ENCODE measurements around the gene IFNA8. TPM values are rescaled to one million over a fixed set of nuclear protein-coding genes. Genes with fewer than 3 reads are reported as not detected.
A peak's percentile ranks its signal among the peaks of the same experiment; 100 is the strongest.
"Not testable (repeated sequence)": the region's sequence is repeated elsewhere in the genome, so short reads cannot be mapped to it uniquely, and the experiment has no call there.

Gene IFNA8
- total RNA-seq, 4 donors from 2014 or later: not detected

DNA sequence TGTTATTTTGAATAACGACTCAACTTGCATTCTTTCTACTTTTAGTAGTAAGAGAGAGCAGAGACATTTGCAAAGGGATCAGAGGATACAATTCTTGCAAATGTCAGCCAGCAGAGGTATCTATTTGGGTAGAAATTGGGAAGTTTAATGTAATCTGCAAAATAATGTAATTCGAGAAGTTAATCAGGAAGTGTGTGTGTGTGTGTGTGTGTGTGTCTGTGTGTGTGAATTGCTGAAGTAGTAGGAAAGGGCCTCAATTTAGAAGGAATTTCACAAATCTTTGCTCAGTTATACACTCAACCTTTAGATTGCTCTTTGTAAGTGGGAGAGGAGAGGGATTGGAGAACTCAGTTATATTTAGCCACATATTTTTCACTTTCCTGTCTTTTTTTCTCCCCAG lies 20.3 kb downstream of the IFNA8 start:
- DNase-seq (ENCODE audit: low spot score in 2 of 2): no peak
- TF ChIP-seq POLR2A (IDR thresholded peaks at IDR 0.05): no peak
- TF ChIP-seq, protein P1, sequence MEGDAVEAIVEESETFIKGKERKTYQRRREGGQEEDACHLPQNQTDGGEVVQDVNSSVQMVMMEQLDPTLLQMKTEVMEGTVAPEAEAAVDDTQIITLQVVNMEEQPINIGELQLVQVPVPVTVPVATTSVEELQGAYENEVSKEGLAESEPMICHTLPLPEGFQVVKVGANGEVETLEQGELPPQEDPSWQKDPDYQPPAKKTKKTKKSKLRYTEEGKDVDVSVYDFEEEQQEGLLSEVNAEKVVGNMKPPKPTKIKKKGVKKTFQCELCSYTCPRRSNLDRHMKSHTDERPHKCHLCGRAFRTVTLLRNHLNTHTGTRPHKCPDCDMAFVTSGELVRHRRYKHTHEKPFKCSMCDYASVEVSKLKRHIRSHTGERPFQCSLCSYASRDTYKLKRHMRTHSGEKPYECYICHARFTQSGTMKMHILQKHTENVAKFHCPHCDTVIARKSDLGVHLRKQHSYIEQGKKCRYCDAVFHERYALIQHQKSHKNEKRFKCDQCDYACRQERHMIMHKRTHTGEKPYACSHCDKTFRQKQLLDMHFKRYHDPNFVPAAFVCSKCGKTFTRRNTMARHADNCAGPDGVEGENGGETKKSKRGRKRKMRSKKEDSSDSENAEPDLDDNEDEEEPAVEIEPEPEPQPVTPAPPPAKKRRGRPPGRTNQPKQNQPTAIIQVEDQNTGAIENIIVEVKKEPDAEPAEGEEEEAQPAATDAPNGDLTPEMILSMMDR (IDR thresholded peaks at IDR 0.05): no peak
- TF ChIP-seq EP300 (IDR thresholded peaks at IDR 0.05): no peak
- 51 to 56% methylated on average over 2 of the region's 2 CpGs for WGBS, 2 donors

DNA sequence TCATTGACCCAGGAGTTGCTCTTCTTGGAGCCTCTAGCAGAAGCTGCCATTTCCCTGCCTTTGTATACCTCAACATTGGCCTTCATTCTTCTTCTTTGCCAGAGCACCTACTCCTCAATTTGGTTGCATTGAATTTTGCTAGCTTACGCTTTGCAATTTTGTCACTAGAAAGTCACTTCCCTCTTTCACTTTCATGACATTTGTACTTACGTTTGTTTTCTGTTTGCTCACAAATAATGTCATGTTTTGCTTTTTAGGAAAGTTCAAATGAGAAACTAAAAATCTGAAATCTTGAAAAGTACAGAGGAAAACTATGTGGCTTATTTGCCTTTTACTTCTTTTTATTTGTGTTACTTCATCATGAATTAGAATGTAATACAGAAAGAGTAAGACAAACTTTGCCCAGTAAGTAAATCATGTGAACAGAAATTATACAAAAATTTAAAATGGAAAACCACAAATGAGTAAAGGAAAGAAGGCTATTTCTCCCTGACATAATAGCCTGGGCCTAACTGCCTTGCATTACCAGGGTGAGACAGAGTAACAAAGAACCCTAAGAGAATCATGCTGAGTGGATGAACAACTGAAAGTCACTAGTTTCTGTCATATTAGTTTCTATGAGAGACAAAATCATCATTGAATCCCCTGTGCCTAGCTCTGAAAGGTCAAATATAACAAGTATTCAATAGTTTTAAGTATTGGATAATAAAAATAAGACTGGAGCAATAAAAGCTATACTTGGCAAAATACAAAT lies 23.9 kb downstream of the IFNA8 start:
- Histone ChIP-seq H3K36me3 (no peaks in the 10 kb centered on the region), H3K4me1 (no peaks in the 10 kb centered on the region), H3K9me3 (no peaks in the 10 kb centered on the region), H3K27me3 (no peaks in the 10 kb centered on the region), H3K4me3 (no peak overlapping the region), H3K27ac (no peak overlapping the region)
- WGBS, 2 donors: 63 to 65% methylated on average over 2 of the region's 2 CpGs
- no peak for TF ChIP-seq POLR2A (IDR thresholded peaks at IDR 0.05)
- TF ChIP-seq, protein P1 (IDR thresholded peaks at IDR 0.05): no peak
- TF ChIP-seq EP300 (IDR thresholded peaks at IDR 0.05): no peak
- no peak for DNase-seq (ENCODE audit: low spot score in 2 of 2)

More for the DNA sequence above, 20.3 kb downstream of the IFNA8 start:
- no peak overlapping the region for H3K4me3 ChIP-seq
- no peaks in the 10 kb centered on the region for H3K36me3 ChIP-seq
- no peaks in the 10 kb centered on the region for H3K9me3 ChIP-seq
- no peaks in the 10 kb centered on the region for H3K4me1 ChIP-seq
- H3K27ac ChIP-seq: no peak overlapping the region
- no peaks in the 10 kb centered on the region for H3K27me3 ChIP-seq

DNA sequence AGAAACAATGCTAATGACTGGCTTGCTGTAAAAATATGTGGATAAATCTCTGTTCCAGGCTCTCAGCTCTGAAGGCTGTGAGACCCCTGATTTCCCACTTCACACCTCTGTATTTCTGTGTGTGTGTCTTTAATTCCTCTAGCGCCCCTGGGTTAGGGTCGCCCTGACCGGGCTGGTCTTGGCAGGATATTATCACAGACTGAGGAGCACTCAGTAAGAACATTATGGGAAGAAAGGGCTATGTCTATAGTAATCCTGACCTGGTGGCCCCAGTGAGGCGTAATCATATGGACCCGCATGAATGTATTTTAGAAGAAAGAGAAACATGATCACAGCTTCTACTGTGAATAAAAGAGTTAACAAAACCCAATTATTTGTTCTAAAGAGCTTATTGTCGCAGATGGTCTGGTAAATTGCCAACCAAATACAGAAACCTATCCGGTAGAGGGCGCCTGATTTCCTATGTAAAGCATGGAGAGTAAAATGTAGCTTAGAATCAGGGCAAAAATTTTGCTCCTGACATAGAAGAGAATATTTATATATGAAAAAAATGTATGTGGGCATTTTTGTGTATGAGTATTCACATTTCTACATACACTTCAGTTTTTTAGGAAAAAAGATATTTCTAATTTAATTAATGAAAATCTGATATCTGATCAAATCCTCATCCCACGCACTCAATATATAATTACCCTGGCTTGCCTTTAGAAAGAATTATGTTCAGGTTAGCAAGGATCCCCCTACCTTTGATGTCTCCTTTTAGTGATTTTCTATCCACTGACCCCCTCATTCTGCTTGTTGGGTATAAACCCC lies 25.5 kb downstream of the IFNA8 start:
- no peaks in the 10 kb centered on the region for H3K9me3 ChIP-seq
- no peak for TF ChIP-seq POLR2A (IDR thresholded peaks at IDR 0.05)
- TF ChIP-seq, protein P1 (IDR thresholded peaks at IDR 0.05): peak in 4 of 5 experiments; percentile 31 to 48 (median 41)
- WGBS, 2 donors: 28 to 32% methylated on average over 9 of the region's 9 CpGs
- H3K4me1 ChIP-seq: no peaks in the 10 kb centered on the region
- H3K27ac ChIP-seq: no peak overlapping the region
- H3K27me3 ChIP-seq: no peaks in the 10 kb centered on the region
- peak in 1 of 2 donors; percentile 50 for DNase-seq (ENCODE audit: low spot score in 2 of 2)
- no peaks in the 10 kb centered on the region for H3K36me3 ChIP-seq
- H3K4me3 ChIP-seq: no peak overlapping the region

DNA sequence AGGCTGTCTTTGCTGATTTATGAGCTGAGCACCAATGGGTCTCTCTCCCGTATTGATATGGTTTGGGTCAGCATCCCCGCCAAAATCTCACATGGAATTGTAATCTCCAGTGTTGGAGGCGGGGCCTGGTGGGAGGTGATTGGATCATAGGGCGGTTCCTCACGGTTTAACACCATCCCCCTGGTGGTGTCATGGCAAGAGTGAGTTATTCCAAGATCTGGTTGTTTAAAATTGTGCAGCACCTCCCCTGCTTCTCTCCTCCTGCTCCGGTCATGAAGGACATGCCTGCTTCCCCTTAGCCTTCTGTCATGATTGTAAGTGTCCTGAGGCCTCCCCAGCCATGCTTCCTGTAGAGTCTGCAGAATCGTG lies 26.1 kb downstream of the IFNA8 start:
- H3K4me1 ChIP-seq; H3K27ac ChIP-seq; H3K36me3 ChIP-seq; DNase-seq (ENCODE audit: low spot score in 2 of 2); H3K4me3 ChIP-seq; H3K27me3 ChIP-seq; H3K9me3 ChIP-seq: not testable (repeated sequence)
- WGBS, 2 donors: 74 to 76% methylated on average over 7 of the region's 7 CpGs

DNA sequence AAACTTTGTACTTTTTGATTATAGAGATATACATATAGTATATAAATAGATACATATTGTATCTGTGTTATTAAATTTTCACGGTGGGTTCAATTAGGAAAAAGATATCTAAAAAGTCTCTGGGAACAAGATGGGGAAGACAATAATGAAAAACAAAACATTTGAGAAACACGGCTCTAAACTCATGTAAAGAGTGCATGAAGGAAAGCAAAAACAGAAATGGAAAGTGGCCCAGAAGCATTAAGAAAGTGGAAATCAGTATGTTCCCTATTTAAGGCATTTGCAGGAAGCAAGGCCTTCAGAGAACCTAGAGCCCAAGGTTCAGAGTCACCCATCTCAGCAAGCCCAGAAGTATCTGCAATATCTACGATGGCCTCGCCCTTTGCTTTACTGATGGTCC lies 31.2 kb downstream of the IFNA8 start, which contains the start of gene IFNA1:
Gene IFNA1 (plus strand): TSS at position 301 of the 400 bp plus-strand sequence. CDS start 69 bp downstream, at position 370.
- 90 to 94% methylated on average over 3 to 4 of the region's 4 CpGs for WGBS, 2 donors
- H3K9me3 ChIP-seq: peaks cover 0 to 14% (median 2%) of the 10 kb centered on the region in 4 donors
- no peaks in the 10 kb centered on the region for H3K36me3 ChIP-seq
- no peaks in the 10 kb centered on the region for H3K27me3 ChIP-seq
- H3K4me3 ChIP-seq: no peak within 1 kb of the TSS
- TF ChIP-seq POLR2A (IDR thresholded peaks at IDR 0.05): no peak
- TF ChIP-seq EP300 (IDR thresholded peaks at IDR 0.05): no peak
- TF ChIP-seq, protein P1 (IDR thresholded peaks at IDR 0.05): no peak
- H3K4me1 ChIP-seq: no peaks in the 10 kb centered on the region
- no peak for DNase-seq (ENCODE audit: low spot score in 2 of 2)
- H3K27ac ChIP-seq: no peak within 1 kb of the TSS

Measured in tibial nerve (tissue), 4 donors.